ENCODE data around the gene FITM1.

Gene FITM1

GRCh38 chr14:24132061-24132685, 1.7 kb downstream of the FITM1 start:
- POLR2A ChIA-PET, result interaction anchor here (4.2 kb wide), 1 partner anchor 18 kb away, joined by 22 read pairs; the partner anchor contains the start of genes DCAF11 and NRL
- CTCF ChIA-PET, result no interaction called here
- DNase-seq (ENCODE audit: extremely low spot score), result no peak
- TF ChIP-seq HDGF (IDR thresholded peaks at IDR 0.05; ENCODE audit: borderline replicate concordance), result no peak
- TF ChIP-seq NFRKB (IDR thresholded peaks at IDR 0.05), result no peak
- no peak for TF ChIP-seq LEF1 (IDR thresholded peaks at IDR 0.05; ENCODE audit: borderline replicate concordance)
- no peak for TF ChIP-seq BHLHE40 (IDR thresholded peaks at IDR 0.05; ENCODE audit: borderline replicate concordance)
- no peak for TF ChIP-seq ARNT (IDR thresholded peaks at IDR 0.05)
- no peak for TF ChIP-seq FOXM1 (IDR thresholded peaks at IDR 0.05; ENCODE audit: borderline replicate concordance)
- TF ChIP-seq ELF4 (IDR thresholded peaks at IDR 0.05), result no peak
- TF ChIP-seq SUZ12 (IDR thresholded peaks at IDR 0.05), result no peak
- TF ChIP-seq L3MBTL2 (conservative IDR thresholded peaks at IDR 0.05), result no peak
- TF ChIP-seq FOXK2 (IDR thresholded peaks at IDR 0.05), result no peak
- TF ChIP-seq TARDBP (IDR thresholded peaks at IDR 0.05), result no peak
- TF ChIP-seq CTBP1 (IDR thresholded peaks at IDR 0.05; ENCODE audit: borderline replicate concordance), result no peak
- TF ChIP-seq SP1 (IDR thresholded peaks at IDR 0.05), result no peak
- TF ChIP-seq ZNF384 (IDR thresholded peaks at IDR 0.05), result no peak
- TF ChIP-seq, protein P1, sequence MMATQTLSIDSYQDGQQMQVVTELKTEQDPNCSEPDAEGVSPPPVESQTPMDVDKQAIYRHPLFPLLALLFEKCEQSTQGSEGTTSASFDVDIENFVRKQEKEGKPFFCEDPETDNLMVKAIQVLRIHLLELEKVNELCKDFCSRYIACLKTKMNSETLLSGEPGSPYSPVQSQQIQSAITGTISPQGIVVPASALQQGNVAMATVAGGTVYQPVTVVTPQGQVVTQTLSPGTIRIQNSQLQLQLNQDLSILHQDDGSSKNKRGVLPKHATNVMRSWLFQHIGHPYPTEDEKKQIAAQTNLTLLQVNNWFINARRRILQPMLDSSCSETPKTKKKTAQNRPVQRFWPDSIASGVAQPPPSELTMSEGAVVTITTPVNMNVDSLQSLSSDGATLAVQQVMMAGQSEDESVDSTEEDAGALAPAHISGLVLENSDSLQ (IDR thresholded peaks at IDR 0.05), result no peak
- no peak for TF ChIP-seq FOXA1 (IDR thresholded peaks at IDR 0.05)

DNA sequence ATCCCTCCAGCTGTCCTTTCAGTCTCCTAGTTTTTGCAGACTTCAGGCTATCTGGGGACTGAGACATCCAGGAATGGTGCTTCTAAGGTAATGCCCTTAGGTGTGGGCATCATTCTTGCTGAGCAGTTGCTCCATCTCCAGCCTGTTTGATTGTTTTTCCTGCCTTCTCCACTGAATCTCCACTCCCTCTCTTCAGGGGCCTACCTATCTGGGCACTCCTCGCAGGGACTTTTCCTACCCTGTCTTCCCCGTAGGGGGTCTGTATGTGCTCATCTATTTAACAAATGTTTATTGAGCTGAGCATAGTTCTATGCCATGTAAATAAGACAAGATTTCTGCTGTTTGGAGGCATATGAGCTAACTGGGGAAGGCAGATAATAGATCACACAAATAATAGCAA, 2.5 kb downstream of the FITM1 start:
- DNase-seq (ENCODE audit: extremely low spot score), result no peak
- POLR2A ChIA-PET, result interaction anchor here (1.6 to 4.2 kb wide), 2 partner anchors 9 to 19 kb away, joined by 4 to 22 read pairs; partner anchors contain the start of genes DCAF11 and NRL
- TF ChIP-seq SUZ12 (IDR thresholded peaks at IDR 0.05) (no peak), L3MBTL2 (conservative IDR thresholded peaks at IDR 0.05) (no peak), HDGF (IDR thresholded peaks at IDR 0.05; ENCODE audit: borderline replicate concordance) (no peak), BHLHE40 (IDR thresholded peaks at IDR 0.05; ENCODE audit: borderline replicate concordance) (no peak), ARNT (IDR thresholded peaks at IDR 0.05) (no peak), FOXK2 (IDR thresholded peaks at IDR 0.05) (no peak), FOXM1 (IDR thresholded peaks at IDR 0.05; ENCODE audit: borderline replicate concordance) (no peak), ZNF384 (IDR thresholded peaks at IDR 0.05) (no peak), ELF4 (IDR thresholded peaks at IDR 0.05) (no peak), CTBP1 (IDR thresholded peaks at IDR 0.05; ENCODE audit: borderline replicate concordance) (no peak), NFRKB (IDR thresholded peaks at IDR 0.05) (no peak), FOXA1 (IDR thresholded peaks at IDR 0.05) (no peak), TARDBP (IDR thresholded peaks at IDR 0.05) (no peak), SP1 (IDR thresholded peaks at IDR 0.05) (no peak), LEF1 (IDR thresholded peaks at IDR 0.05; ENCODE audit: borderline replicate concordance) (no peak)
- TF ChIP-seq, protein P1 (IDR thresholded peaks at IDR 0.05), result no peak
- CTCF ChIA-PET, result interaction anchor here (0.7 to 1.3 kb wide), 2 partner anchors 8 to 24 kb away, joined by 4 read pairs; partner anchors contain the start of gene EMC9

GRCh38 chr14:24133735-24134134, 3.3 kb downstream of the FITM1 start:
- no peak for TF ChIP-seq SP1 (IDR thresholded peaks at IDR 0.05)
- TF ChIP-seq TARDBP (IDR thresholded peaks at IDR 0.05), result no peak
- TF ChIP-seq LEF1 (IDR thresholded peaks at IDR 0.05; ENCODE audit: borderline replicate concordance), result no peak
- no peak for TF ChIP-seq CTBP1 (IDR thresholded peaks at IDR 0.05; ENCODE audit: borderline replicate concordance)
- no peak for TF ChIP-seq L3MBTL2 (conservative IDR thresholded peaks at IDR 0.05)
- TF ChIP-seq, protein P1 (IDR thresholded peaks at IDR 0.05), result no peak
- no peak for TF ChIP-seq FOXK2 (IDR thresholded peaks at IDR 0.05)
- no peak for TF ChIP-seq FOXM1 (IDR thresholded peaks at IDR 0.05; ENCODE audit: borderline replicate concordance)
- TF ChIP-seq ZNF384 (IDR thresholded peaks at IDR 0.05), result no peak; the same call in 1 of the 2 replicates
- no peak for TF ChIP-seq SUZ12 (IDR thresholded peaks at IDR 0.05)
- no peak for TF ChIP-seq FOXA1 (IDR thresholded peaks at IDR 0.05)
- POLR2A ChIA-PET, result interaction anchor here (1.6 to 4.2 kb wide), 2 partner anchors 10 to 19 kb away, joined by 4 to 22 read pairs; partner anchors contain the start of genes DCAF11 and NRL
- no peak for DNase-seq (ENCODE audit: extremely low spot score)
- CTCF ChIA-PET, result interaction anchor here (0.6 to 1.3 kb wide), 2 partner anchors 25 to 454 kb away, joined by 4 to 5 read pairs; no protein-coding TSS in a partner anchor

DNA sequence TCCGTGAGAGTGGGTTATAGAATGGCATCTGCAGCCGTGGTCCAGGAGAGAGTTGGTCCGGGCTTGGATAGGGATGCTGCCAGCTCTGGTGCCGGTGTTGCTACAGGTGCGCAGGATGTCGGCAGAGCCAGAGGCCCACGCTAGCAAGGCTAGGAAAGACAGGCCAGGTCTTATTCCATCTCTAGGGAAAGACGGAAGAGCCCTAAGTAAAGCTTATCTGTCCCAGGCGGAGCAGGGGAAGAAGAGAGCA, 5.0 kb downstream of the FITM1 start:
- TF ChIP-seq CTBP1 (IDR thresholded peaks at IDR 0.05; ENCODE audit: borderline replicate concordance) (peak; percentile 56; the same call in 1 of the 2 replicates), ZNF384 (IDR thresholded peaks at IDR 0.05) (no peak)
- ChIA-PET POLR2A (interaction anchor here (1.0 to 4.0 kb wide), 13 partner anchors 9 to 60 kb away, joined by 4 to 62 read pairs (median 12); partner anchors contain the start of genes DCAF11, IRF9, NRL and PCK2), CTCF (interaction anchor here (1.0 kb wide), 2 partner anchors 19 to 26 kb away, joined by 3 to 4 read pairs; partner anchors contain the start of gene IRF9)
- no peak for DNase-seq (ENCODE audit: extremely low spot score)

GRCh38 chr14:24135834-24136683, 5.6 kb downstream of the FITM1 start, which contains the start of gene PSME1:
PSME1 (plus strand) TSS chr14:24136194; CDS start chr14:24136263, 69 bp downstream.
- peak; percentile 91 for DNase-seq (ENCODE audit: extremely low spot score)
- TF ChIP-seq ARNT (IDR thresholded peaks at IDR 0.05) (no peak), SUZ12 (IDR thresholded peaks at IDR 0.05) (no peak), SP1 (IDR thresholded peaks at IDR 0.05) (no peak), TARDBP (IDR thresholded peaks at IDR 0.05) (0 out of 2 replicates have a peak, but pooled peaks have one; percentile 30), HDGF (IDR thresholded peaks at IDR 0.05; ENCODE audit: borderline replicate concordance) (no peak), ELF4 (IDR thresholded peaks at IDR 0.05) (no peak)
- TF ChIP-seq, protein P1 (IDR thresholded peaks at IDR 0.05), result no peak
- ChIA-PET POLR2A (interaction anchor here (0.8 to 4.0 kb wide), 16 partner anchors 8 to 106 kb away, joined by 3 to 62 read pairs (median 8); partner anchors contain the start of genes DCAF11, IRF9, NRL and PCK2), CTCF (interaction anchor here (1.0 to 1.6 kb wide), 3 partner anchors 19 to 25 kb away, joined by 3 to 6 read pairs (median 4); partner anchors contain the start of gene IRF9)
